Measurements from ENCODE around the gene NHLH1. TPM values are rescaled to one million over a fixed set of nuclear protein-coding genes. Genes with fewer than 3 reads are reported as not detected.

Gene NHLH1
- total and polyA plus RNA-seq, 8 donors: 0.09 to 0.58 (median 0.23) TPM

DNA sequence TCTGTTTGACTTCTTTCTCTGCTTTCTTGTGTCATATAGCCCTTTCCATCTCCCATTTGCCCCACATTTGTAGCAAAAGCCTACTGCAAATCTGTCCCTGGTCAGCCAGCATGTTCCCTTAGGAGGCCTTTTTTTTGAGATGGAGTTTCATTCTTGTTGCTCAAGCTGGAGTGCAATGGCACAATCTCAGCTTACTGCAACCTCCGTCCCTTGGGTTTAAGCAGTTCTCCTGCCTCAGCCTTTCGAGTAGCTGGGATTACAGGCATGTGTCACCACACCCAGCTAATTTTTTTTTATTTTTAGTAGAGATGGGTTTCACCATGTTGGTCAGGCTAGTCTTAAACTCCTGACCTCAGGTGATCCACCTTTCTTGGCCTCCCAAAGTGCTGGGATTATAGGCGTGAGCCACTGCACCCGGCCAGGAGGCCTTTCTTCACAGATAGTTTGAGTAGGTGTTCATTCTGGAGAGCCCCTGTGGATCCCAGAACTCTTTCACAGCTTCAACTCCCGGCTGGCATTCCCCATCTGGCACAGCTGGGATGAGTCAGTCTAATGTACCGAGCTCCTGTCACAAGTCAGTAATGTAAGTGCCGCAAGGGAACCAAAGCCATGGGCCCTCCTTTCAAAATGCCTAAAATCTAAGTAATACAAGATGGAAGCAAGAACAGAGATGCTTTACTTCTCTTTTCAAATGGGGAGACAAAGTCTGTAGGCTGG lies 9.4 kb upstream of the NHLH1 start:
- ATAC-seq: no peak
- intact Hi-C loops (cut with DNase I): no loop called here
- Histone ChIP-seq H3K36me3 (peaks cover 0 to 84% of the 10 kb centered on the region in 2 donors), H3K27me3 (no peaks in the 10 kb centered on the region), H3K9me3 (no peaks in the 10 kb centered on the region), H3K4me3 (no peak overlapping the region), H3K4me1 (no peaks in the 10 kb centered on the region), H3K27ac (no peak overlapping the region)
- TF ChIP-seq, protein P1, sequence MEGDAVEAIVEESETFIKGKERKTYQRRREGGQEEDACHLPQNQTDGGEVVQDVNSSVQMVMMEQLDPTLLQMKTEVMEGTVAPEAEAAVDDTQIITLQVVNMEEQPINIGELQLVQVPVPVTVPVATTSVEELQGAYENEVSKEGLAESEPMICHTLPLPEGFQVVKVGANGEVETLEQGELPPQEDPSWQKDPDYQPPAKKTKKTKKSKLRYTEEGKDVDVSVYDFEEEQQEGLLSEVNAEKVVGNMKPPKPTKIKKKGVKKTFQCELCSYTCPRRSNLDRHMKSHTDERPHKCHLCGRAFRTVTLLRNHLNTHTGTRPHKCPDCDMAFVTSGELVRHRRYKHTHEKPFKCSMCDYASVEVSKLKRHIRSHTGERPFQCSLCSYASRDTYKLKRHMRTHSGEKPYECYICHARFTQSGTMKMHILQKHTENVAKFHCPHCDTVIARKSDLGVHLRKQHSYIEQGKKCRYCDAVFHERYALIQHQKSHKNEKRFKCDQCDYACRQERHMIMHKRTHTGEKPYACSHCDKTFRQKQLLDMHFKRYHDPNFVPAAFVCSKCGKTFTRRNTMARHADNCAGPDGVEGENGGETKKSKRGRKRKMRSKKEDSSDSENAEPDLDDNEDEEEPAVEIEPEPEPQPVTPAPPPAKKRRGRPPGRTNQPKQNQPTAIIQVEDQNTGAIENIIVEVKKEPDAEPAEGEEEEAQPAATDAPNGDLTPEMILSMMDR (IDR thresholded peaks at IDR 0.05): no peak
- DNase-seq: no peak

DNA sequence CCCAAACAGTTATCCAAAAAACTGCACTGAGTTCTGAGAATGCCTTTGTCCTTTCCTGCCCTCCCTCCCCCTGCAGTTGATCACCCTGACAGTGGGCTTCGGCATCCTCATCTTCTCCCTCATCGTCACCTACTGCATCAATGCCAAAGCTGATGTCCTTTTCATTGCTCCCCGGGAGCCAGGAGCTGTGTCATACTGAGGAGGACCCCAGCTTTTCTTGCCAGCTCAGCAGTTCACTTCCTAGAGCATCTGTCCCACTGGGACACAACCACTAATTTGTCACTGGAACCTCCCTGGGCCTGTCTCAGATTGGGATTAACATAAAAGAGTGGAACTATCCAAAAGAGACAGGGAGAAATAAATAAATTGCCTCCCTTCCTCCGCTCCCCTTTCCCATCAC lies 8.8 kb upstream of the NHLH1 start:
- DNase-seq (no peak), ATAC-seq (no peak)
- Histone ChIP-seq H3K27me3 (no peaks in the 10 kb centered on the region), H3K9me3 (no peaks in the 10 kb centered on the region), H3K27ac (no peak overlapping the region), H3K4me3 (no peak overlapping the region), H3K36me3 (peaks cover 0 to 77% of the 10 kb centered on the region in 2 donors), H3K4me1 (no peaks in the 10 kb centered on the region)
- intact Hi-C loops (cut with DNase I): no loop called here
- TF ChIP-seq, protein P1 (IDR thresholded peaks at IDR 0.05): no peak

DNA sequence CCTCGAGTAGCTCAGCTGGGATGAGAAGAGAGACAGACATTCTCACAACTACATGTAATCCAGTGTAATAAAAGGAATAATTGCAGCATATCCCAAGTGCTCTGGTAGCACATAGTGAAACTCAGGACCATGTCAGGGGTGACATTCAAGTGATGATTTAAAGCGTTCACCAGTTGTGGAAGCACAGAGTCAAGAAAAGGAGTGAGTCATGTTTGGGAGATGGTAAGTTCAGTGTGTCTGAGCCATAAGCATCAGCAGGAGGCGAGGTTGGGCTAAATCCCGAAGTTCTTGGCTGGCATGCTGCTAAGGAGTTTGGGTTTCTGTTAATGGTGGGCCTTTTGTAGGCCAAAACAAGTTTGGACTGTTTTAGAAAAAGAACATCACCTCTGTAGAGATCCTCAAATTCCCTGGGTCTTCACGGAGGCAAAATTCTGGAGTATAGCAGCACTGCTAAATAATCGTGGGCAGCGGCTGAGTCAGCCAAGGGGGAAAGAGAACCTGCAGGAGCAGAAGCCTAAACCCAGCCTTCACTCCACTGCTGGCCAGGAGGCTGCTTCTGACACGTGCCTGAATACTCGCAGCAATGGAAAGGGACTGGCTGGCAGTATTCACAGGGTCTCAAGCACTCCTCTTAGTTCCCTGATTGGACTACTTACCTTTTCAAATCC lies 7.2 kb upstream of the NHLH1 start:
- H3K4me1 ChIP-seq: no peaks in the 10 kb centered on the region
- H3K4me3 ChIP-seq: no peak overlapping the region
- H3K27ac ChIP-seq: no peak overlapping the region
- ATAC-seq (no peak), DNase-seq (no peak)
- TF ChIP-seq, protein P1 (IDR thresholded peaks at IDR 0.05): no peak
- peaks cover 0 to 61% of the 10 kb centered on the region in 2 donors for H3K36me3 ChIP-seq
- no peaks in the 10 kb centered on the region for H3K27me3 ChIP-seq
- intact Hi-C loops (cut with DNase I): no loop called here
- no peaks in the 10 kb centered on the region for H3K9me3 ChIP-seq

DNA sequence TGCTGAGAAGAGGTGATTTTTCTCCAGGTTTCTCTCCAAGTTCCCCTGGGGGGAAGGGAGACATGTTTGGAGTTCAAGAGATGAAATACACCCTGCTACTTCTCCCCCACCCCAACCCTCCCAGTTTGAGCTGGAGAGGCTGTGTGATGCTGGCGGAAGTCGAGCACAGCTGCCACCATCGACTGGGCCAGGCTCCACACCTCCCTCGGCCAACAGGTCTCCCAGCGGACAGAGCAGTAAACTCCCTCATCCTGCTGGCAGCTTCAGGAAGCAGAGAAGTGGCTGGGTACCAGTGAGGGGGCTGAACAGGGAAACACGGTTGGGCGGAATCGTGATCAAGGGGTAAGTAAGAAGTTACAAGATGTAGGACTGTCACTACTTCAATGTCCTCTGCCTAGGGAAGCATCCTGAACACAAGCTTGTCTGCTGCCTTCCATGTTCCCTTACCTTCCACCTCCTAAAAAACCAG lies 6.6 kb upstream of the NHLH1 start:
- ATAC-seq: no peak
- Histone ChIP-seq H3K27me3 (no peaks in the 10 kb centered on the region), H3K4me3 (no peak overlapping the region), H3K27ac (no peak overlapping the region), H3K36me3 (peaks cover 0 to 55% of the 10 kb centered on the region in 2 donors), H3K9me3 (no peaks in the 10 kb centered on the region), H3K4me1 (no peaks in the 10 kb centered on the region)
- DNase-seq: no peak
- intact Hi-C loops (cut with DNase I): no loop called here
- TF ChIP-seq, protein P1 (IDR thresholded peaks at IDR 0.05): no peak

DNA sequence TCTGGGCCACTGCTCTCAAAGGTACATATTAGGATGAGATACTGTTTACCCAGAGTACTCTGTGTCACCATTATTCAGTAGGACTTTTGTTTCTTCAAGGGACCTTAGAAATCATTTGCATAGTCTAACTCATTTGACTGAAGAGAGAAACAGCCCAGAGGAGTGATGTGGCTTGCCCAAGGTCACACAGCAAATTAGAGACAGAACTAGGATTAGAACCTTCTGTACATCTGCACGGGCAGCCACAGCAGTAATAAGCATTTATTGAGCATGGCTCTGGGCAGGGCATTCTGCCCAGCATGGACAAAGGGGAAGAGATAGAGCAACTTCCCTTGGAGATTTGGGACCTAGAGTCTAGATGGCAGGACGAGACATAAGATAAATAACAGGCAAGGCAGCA lies 5.7 kb upstream of the NHLH1 start:
- Histone ChIP-seq H3K27ac (no peak overlapping the region), H3K9me3 (no peaks in the 10 kb centered on the region), H3K27me3 (no peaks in the 10 kb centered on the region), H3K4me3 (no peak overlapping the region), H3K36me3 (peaks cover 0 to 46% of the 10 kb centered on the region in 2 donors), H3K4me1 (no peaks in the 10 kb centered on the region)
- DNase-seq (no peak), ATAC-seq (no peak)
- TF ChIP-seq, protein P1 (IDR thresholded peaks at IDR 0.05): no peak
- intact Hi-C loops (cut with DNase I): no loop called here

All from left lung (tissue), 10 donors.